NCI-H187 (cell line): ENCODE data around the gene NFKBIL1.
A peak's percentile ranks its signal among the peaks of the same experiment; 100 is the strongest.
"Not testable (repeated sequence)": the region's sequence is repeated elsewhere in the genome, so short reads cannot be mapped to it uniquely, and the experiment has no call there.

ENCODE experiments used
- DNase-seq, 2 experiments: peaks; one replicate each; lab custom pipeline; 2025; lab: John Stamatoyannopoulos, UW

Gene NFKBIL1

GRCh38 chr6:31580807-31581433 is 33.5 kb downstream of the NFKBIL1 start:
- peak; percentile 8 to 32 for DNase-seq

DNA sequence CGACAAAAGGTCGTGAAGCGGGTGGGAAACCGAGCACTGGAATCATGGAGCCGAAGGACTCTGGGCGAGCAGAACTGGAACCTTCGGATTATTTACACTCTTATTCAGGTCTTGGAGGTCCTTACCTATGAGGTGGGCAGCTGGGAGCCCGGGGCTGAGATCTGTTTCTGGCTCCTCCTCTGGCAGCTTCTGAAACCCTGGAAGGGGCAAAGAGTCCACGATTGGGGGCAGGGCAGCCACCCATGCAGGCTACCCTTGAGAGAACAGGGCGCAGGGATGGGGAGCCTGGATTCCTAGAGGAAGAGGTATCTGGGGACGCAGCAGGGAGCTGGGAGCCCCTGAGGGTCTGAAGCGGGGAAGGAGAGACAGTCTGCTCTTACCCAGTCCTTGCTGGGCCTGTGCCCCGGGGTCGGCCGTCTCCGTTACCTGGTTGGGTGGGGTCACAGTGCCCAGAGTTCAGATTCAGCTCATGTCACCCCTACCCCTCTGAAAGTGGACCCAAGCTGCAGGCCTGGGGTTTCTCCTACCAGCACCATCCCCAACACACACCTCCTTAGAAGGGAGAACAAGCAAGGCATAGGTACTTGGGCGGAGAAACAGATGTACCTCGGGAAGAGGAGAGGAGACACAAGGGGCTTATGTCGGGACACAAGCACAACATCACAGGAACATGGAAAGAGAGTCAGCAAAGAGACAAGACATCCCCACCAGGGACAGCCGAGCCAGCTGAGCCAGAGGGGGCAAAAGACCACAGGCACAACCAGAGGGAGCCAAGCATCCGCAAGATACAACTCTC is 34.2 kb downstream of the NFKBIL1 start:
- no peak for DNase-seq

DNA sequence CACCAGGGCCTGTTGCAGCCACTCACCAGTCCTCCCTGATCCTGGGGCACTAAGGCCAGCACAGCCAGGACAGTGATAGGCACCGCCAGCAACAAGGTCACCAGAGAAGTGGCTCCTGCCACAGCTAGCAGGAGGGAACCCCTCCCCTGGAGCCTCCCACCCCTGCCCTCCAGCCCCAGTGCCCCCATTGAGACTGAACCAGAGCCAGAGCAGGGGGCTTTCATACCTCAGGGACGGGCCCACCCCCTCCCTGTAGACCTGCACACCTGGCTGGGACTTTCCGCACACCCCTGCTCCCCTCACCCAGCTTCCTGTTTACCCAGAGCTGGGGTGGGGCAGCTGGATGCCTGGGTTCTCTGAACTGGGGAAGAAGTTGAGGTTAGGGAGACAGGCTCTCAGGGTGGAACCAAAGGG is 34.8 kb downstream of the NFKBIL1 start, which contains the start of gene LTB:
Gene LTB, minus strand, starts transcription at position 195 of the 414 bp plus-strand sequence. Its CDS starts 7 bp downstream, at position 188.
- DNase-seq: no peak

GRCh38 chr6:31585491-31585890 is 38.1 kb downstream of the NFKBIL1 start:
- no peak for DNase-seq

- DNase-seq: no peak
Observed at GRCh38 chr6:31586008-31586407, 38.6 kb downstream of the NFKBIL1 start, which contains the start of gene LST1. TSS of gene LST1 (plus strand) at chr6:31586277. CDS start at chr6:31587300, 1,023 bp downstream.

DNA sequence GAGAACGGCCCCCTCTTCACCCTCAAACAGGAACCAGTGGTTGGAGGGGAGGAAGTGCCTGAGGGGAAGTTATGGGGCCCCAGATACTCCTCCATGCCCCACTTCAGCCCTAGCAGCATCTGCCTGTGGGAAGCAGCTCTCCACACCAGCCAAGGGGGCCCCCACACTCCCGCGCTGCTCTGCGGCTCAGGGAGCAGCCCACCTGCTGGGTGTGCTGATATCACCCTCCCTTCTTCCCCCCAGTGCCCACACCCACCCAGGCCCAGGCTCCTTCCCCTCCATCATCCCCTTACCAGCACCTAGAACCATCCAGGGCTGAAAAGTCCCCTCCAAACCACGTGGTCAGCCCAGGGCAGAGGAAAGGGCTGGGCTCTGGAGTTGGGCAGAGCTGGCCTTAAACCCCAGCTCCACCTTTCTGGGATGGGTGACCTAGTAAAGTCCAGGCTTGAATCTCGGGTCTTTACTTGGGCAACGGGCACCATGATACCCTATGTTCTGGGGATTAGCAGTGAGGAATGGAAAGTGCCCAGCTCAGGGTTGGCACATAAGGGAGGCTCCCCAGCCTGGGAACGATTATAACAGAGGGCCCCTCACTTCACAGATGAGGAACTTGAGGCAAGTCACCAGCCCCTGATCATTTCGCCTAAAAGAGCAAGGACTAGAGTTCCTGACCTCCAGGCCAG is 39.3 kb downstream of the NFKBIL1 start:
- DNase-seq: no peak

DNA sequence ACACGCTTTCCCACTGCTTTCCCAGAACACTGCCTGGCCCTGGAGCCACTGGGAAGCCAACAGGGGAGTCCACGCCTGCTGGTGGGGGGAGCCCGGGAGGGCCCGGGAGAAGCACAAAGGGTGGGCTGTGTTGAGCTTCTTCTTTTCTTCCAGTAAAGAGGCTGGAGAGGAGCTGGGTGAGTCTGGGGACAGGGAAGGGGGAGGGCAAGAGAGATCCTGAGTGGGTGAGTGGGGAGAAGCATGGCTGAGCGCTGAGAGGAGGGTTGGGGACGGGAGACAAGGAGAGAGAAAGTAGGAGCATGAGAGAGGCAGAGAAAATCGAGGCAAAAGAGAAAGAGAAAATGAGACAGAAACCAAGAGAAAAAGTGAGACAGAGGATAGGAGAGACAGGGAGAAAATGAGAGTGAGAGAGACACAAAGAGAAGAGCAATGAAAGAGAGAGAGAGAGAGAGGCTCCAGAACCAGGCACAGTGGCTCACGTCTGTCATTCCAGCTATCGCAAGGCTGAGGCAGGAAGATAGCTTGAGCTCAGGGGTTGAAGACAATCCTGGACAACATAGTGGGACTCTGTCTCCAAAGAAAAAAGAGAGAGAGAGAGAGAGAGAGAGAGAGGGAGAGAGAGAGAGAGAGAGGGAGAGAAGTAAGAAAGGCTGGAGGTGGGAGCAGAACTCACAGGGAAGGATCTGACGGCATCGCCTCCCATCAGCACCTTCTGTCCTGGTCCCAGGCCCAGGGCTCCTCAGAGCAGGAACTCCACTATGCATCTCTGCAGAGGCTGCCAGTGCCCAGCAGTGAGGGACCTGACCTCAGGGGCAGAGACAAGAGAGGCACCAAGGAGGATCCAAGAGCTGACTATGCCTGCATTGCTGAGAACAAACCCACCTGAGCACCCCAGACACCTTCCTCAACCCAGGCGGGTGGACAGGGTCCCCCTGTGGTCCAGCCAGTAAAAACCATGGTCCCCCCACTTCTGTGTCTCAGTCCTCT is 40.7 kb downstream of the NFKBIL1 start:
- no peak for DNase-seq

- no peak for DNase-seq
Observed at GRCh38 chr6:31588871-31589650, 41.7 kb downstream of the NFKBIL1 start.

DNA sequence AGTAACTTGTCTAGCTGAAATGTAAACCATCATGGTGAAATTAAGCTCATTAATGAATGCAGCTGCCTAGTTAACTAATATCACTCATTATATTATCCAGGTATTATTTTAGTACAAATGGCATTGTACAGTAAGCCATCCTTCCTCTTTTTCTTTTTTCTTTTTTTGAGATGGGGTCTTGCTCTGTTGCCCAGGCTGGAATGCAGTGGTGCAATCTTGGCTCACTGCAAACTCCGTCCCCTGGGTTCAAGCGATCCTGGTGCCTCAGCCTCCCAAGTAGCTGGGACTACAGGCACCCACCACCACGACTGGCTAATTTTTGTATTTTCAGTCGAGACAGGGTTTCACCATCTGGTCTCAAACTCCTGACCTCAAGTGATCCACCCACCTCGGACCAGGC is 43.3 kb downstream of the NFKBIL1 start:
- not testable (repeated sequence) for DNase-seq

- DNase-seq: no peak
Observed at GRCh38 chr6:31592396-31592771, 45.0 kb downstream of the NFKBIL1 start.

DNA sequence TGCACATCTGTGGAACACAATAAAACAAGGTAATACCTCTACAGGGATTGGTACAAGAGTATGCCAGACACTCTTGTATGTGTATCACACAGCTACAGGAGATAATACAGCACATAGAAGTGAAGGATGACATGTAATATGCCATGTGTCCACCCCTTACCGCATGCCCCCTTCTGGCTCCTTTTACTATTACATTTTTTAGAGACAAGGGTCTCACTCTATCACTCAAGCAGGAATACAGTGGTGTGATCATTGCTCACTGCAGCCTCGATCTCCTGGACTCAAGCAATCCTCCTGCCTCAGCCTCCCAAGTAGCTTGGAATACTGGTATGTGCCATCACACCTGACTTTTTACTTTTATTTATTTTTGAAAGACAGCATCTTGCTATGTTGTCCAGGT is 49.6 kb downstream of the NFKBIL1 start:
- no peak for DNase-seq

GRCh38 chr6:31607317-31607716 is 59.9 kb downstream of the NFKBIL1 start:
- DNase-seq: no peak
